Stomach smooth muscle (tissue), 2 donors: Measurements from ENCODE around the gene OR2T10.
"Not testable (repeated sequence)": the region's sequence is repeated elsewhere in the genome, so short reads cannot be mapped to it uniquely, and the experiment has no call there.

Source experiments
- H3K27ac ChIP-seq: one replicate; pipeline ENCODE4 v1.7.0; 2013; ENCODE audit warnings: mild to moderate bottlenecking, low read length, inconsistent platforms
- H3K27me3 ChIP-seq, 2 donors: one replicate each; pipeline ENCODE4 v1.7.0; 2013; ENCODE audit warnings: low read length in 2 of 2; ENCODE audit not compliant: insufficient read depth in 2 of 2, control insufficient read depth in 1 of 2
- H3K36me3 ChIP-seq, 2 donors: one replicate each; pipeline ENCODE4 v1.7.0; 2013; ENCODE audit warnings: low read length in 2 of 2; ENCODE audit not compliant: control insufficient read depth in 2 of 2, insufficient read depth in 2 of 2
- H3K4me1 ChIP-seq: one replicate; pipeline ENCODE4 v1.7.0; 2013; ENCODE audit warnings: low read length; ENCODE audit not compliant: control insufficient read depth, insufficient read depth
- H3K4me3 ChIP-seq, 2 donors: one replicate each; pipeline ENCODE4 v1.7.0; 2013; ENCODE audit warnings: low read length in 2 of 2
- H3K9ac ChIP-seq, 2 donors: one replicate each; pipeline ENCODE4 v1.7.0; 2013; ENCODE audit warnings: low read length in 2 of 2, mild to moderate bottlenecking in 1 of 2
- H3K9me3 ChIP-seq, 2 donors: one replicate each; pipeline ENCODE4 v1.7.0; 2013; ENCODE audit warnings: low read length in 2 of 2; ENCODE audit not compliant: control insufficient read depth in 2 of 2
- donor health status: healthy.
- donor health status: Pancreatic carcinoma.

OR2T10 gene

DNA sequence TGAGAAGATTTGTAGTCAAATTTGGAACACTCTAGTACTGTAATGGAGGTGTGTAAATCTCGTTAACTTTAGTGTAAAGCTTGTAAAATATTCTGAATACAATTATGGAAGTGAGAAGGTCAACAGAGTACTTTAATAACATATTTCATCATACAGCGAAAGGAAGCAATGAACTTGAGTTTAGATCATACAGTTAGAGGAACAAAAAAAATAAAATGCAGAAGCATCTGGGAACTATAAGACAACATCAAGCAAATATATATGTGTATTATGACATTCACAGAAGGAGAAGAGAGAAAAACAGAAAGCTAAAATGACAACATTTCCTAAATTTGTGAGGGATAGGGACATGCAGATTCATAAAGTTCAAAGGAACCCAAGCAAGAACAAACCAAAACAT, 28.5 kb downstream of the OR2T10 start:
- not testable (repeated sequence) for H3K27ac ChIP-seq, H3K4me1 ChIP-seq, H3K27me3 ChIP-seq, H3K4me3 ChIP-seq, H3K9me3 ChIP-seq, H3K9ac ChIP-seq, H3K36me3 ChIP-seq

GRCh38 chr1:248565530-248566373, 31.7 kb downstream of the OR2T10 start:
- not testable (repeated sequence) for H3K4me3 ChIP-seq, H3K9me3 ChIP-seq, H3K27me3 ChIP-seq, H3K27ac ChIP-seq, H3K36me3 ChIP-seq, H3K9ac ChIP-seq, H3K4me1 ChIP-seq

DNA sequence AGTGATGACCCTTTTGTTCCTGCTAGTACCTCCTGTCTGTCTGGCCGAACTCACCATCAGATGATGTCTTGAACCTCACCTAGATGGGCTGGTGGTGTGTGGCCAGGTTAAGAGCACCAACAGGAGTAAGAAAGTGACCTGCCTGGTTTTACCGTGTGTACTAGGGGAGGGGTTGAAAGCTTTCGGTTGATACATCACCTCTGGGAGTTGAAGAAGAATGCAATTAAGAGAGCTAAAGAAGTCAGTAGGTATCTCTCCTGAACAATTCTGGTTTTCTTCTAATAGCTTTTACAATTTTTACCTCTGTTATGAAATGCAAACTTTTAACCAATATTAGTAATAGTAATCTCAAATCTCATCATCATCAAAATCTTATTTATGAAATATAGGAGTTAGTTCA, 34.8 kb downstream of the OR2T10 start, which contains the start of gene OR2T29:
Gene OR2T29, minus strand, starts transcription at position 101 of the 400 bp plus-strand sequence. CDS start 3,281 bp downstream, outside the sequence.
- H3K27me3 ChIP-seq, H3K27ac ChIP-seq, H3K36me3 ChIP-seq, H3K9me3 ChIP-seq, H3K9ac ChIP-seq, H3K4me1 ChIP-seq, H3K4me3 ChIP-seq: not testable (repeated sequence)

GRCh38 chr1:248551027-248551426, 46.5 kb downstream of the OR2T10 start:
- not testable (repeated sequence) for H3K4me3 ChIP-seq, H3K27ac ChIP-seq, H3K9ac ChIP-seq, H3K9me3 ChIP-seq, H3K36me3 ChIP-seq, H3K4me1 ChIP-seq, H3K27me3 ChIP-seq

- H3K27me3 ChIP-seq, H3K27ac ChIP-seq, H3K4me1 ChIP-seq, H3K9ac ChIP-seq, H3K4me3 ChIP-seq, H3K36me3 ChIP-seq, H3K9me3 ChIP-seq: not testable (repeated sequence)
Measured at GRCh38 chr1:248547383-248547782, 50.1 kb downstream of the OR2T10 start.
